PC-3 (cell line): ENCODE data around the gene MRPL33.

Experiments used
- CTCF ChIP-seq: fragments of 300-600 bp; sonication (generic); conservative IDR thresholded peaks from 2 replicates; pipeline ENCODE4 v1.5.1; 2017; ENCODE audit warnings: antibody characterized with exemption, low read depth, mild to moderate bottlenecking, low read length
- EZH2phosphoT487 ChIP-seq: fragments of 300-600 bp; sonication (generic); IDR thresholded peaks from 2 replicates; pipeline ENCODE4 v1.6.1; 2018; ENCODE audit warnings: mild to moderate bottlenecking, antibody characterized with exemption, low read length, borderline replicate concordance

DNA sequence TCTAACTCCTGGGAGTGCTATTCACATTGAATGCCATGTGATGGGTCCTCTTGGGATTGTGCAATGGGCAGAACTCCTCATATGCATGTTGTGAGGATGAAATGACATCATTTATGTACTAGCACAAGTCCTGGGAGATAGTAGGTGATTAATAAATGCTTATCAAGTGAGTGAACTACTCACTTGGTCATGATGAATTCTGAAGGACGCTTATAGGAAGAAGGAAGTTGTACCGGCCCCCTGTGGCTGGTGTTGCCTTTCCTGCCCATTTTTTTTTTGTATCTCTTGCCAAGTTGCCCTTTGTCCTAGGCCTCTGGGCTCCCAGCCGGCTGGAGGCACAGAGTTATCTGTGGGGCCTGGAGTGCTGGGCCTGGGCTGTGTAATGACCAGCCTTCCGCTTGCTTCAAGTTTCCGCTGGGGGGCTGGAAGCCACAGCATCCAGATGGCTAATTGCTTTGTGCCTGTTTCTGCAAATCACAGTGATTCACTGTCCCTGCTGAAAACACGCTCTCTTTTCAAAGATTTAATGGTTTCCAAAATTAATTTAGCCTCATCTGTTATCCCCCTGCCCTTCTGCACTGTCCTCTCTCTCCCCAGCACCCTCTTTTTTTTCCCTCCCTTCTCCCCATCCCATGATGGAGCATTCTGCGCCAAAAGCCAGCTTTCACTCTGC, 33.7 kb upstream of the MRPL33 start:
- TF ChIP-seq CTCF: no peak
- TF ChIP-seq EZH2phosphoT487: no peak
